HepG2 (cell line): ENCODE measurements around the gene RABGAP1L. TPM values are rescaled to one million over a fixed set of nuclear protein-coding genes. Genes with fewer than 3 reads are reported as not detected.

Experiments
- ATAC-seq: fragments of 200-7000 bp; cut with Tn5 transposase; 3 replicates; pipeline ENCODE4 v1.9.1; 2020; ENCODE audit warnings: mild to moderate bottlenecking, moderate library complexity
- BruUV-seq: library from RNA; stranded (reverse); fragments of 400-500 nt; replicated peaks from 2 replicates; lab custom pipeline; 2021; lab: Mats Ljungman, UMichigan
- CTCF ChIA-PET: fragments of 300-600 bp; formaldehyde crosslinking; extraction: SDS; loops from one replicate; lab custom pipeline; 2021; ENCODE audit warnings: low total read pairs, inconsistent platforms, low intra/inter-chr PET ratio; lab: Yijun Ruan, JAX
- POLR2A ChIA-PET: fragments of 350-600 bp; sonication (Branson Sonifier 250); formaldehyde crosslinking; loops from one replicate; lab custom pipeline; 2020; ENCODE audit warnings: antibody characterized with exemption, inconsistent platforms; lab: Yijun Ruan, JAX
- DNase-seq: peaks from one replicate; pipeline ENCODE4 v3.0.0-alpha.2; 2015; ENCODE audit warnings: low spot score
- FAIRE-seq: peaks from 3 replicates; lab custom pipeline; 2011; peaks lifted over from hg19 to GRCh38; lab: Jason Lieb, UNC
- H2AFZ ChIP-seq: one replicate; pipeline ENCODE4 v1.6.1; 2011; ENCODE audit warnings: low read length, inconsistent platforms
- H3K27ac ChIP-seq: fragments of 300-600 bp; 3 replicates; pipeline ENCODE4 v1.8.0; 2011; ENCODE audit warnings: mixed run types, mild to moderate bottlenecking, mixed read lengths, low read length, inconsistent platforms; ENCODE audit not compliant: insufficient read depth; ENCODE audit errors: extremely low read length
- H3K27me3 ChIP-seq, 2 experiments: fragments of 200-600 bp in 1 of 2; 2 replicates in 1 of 2; 3 replicates in 1 of 2; pipeline versions ENCODE4 v1.6.0 to v1.8.0; 2011; ENCODE audit warnings: low read length in 2 of 2, mild to moderate bottlenecking in 2 of 2, moderate library complexity in 2 of 2, inconsistent platforms in 1 of 2; ENCODE audit not compliant: insufficient read depth in 2 of 2, control insufficient read depth in 1 of 2
- H3K36me3 ChIP-seq, 2 experiments: fragments of 200-600 bp in 1 of 2; replicated peaks in 1 of 2; 2 replicates in 1 of 2; 3 replicates in 1 of 2; pipeline versions ENCODE4 v1.5.1 to v1.8.0; 2011; ENCODE audit warnings: low read length in 2 of 2, inconsistent platforms in 1 of 2; ENCODE audit not compliant: insufficient read depth in 2 of 2, control insufficient read depth in 1 of 2
- H3K4me1 ChIP-seq: 2 replicates; pipeline ENCODE4 v1.5.1; 2012; ENCODE audit warnings: low read length, inconsistent platforms; ENCODE audit not compliant: insufficient read depth
- H3K4me2 ChIP-seq: 2 replicates; pipeline ENCODE4 v1.6.0; 2011; ENCODE audit warnings: low read depth, low read length, inconsistent platforms
- H3K4me3 ChIP-seq, 3 experiments: fragments of 200-600 bp in 1 of 3; sonication (generic), shearing (Covaris generic) in 1 of 3; replicated peaks in 1 of 3; 2 replicates each; pipeline ENCODE4 v1.5.1; 2011 to 2016; ENCODE audit warnings: low read length in 3 of 3, inconsistent platforms in 2 of 3, low read depth in 2 of 3, mild to moderate bottlenecking in 2 of 3, control low read depth in 1 of 3, mixed read lengths in 1 of 3; ENCODE audit not compliant: insufficient read depth in 1 of 3
- H3K79me2 ChIP-seq: one replicate; pipeline ENCODE4 v1.6.1; 2011; ENCODE audit warnings: low read length, inconsistent platforms; ENCODE audit not compliant: insufficient read depth
- H3K9ac ChIP-seq: 2 replicates; pipeline ENCODE4 v1.6.0; 2011; ENCODE audit warnings: mild to moderate bottlenecking, low read depth, low read length, inconsistent platforms; ENCODE audit not compliant: insufficient read depth
- H3K9me3 ChIP-seq: 2 replicates; pipeline ENCODE4 v1.5.1; 2012; ENCODE audit warnings: mild to moderate bottlenecking, low read length
- H4K20me1 ChIP-seq: 2 replicates; pipeline ENCODE4 v1.6.0; 2011; ENCODE audit warnings: inconsistent platforms, mild to moderate bottlenecking, low read length, moderate library complexity; ENCODE audit not compliant: insufficient read depth
- CREB1 ChIP-seq, 2 experiments: fragments of 450-650 bp in 1 of 2; IDR thresholded peaks; 2 replicates each; pipeline ENCODE4 v1.6.1; 2016 to 2017; ENCODE audit warnings: control low read depth in 1 of 2, mild to moderate bottlenecking in 1 of 2, missing compliant biosample characterization in 1 of 2, missing genetic modification characterization in 1 of 2
- ETV5 ChIP-seq: IDR thresholded peaks from 2 replicates; pipeline ENCODE4 v1.6.1; 2018; ENCODE audit warnings: missing biosample characterization, missing genetic modification reagents, inconsistent platforms, borderline replicate concordance
- FLYWCH1 ChIP-seq: sonication (generic); formaldehyde crosslinking; IDR thresholded peaks from 2 replicates; pipeline ENCODE4 v1.8.1; 2023; ENCODE audit warnings: mild to moderate bottlenecking, missing genetic modification reagents
- MAFF ChIP-seq: IDR thresholded peaks from 2 replicates; pipeline ENCODE4 v1.6.1; 2011; ENCODE audit warnings: low read depth, low read length, improper control_type of control experiment
- POLR2G ChIP-seq: fragments of 200-400 bp; formaldehyde crosslinking; IDR thresholded peaks from 2 replicates; pipeline ENCODE4 v1.6.1; 2018; ENCODE audit warnings: mild to moderate bottlenecking, low read depth, low read length, moderate library complexity
- TERF1 ChIP-seq: sonication (generic); formaldehyde crosslinking; IDR thresholded peaks from 2 replicates; pipeline ENCODE4 v1.8.0; 2022; ENCODE audit warnings: mild to moderate bottlenecking, missing genetic modification reagents, moderate library complexity
- ZBTB7A ChIP-seq: sonication (generic); formaldehyde crosslinking; IDR thresholded peaks from 2 replicates; pipeline ENCODE4 v1.8.0; 2022; ENCODE audit warnings: mild to moderate bottlenecking, missing genetic modification reagents
- ZNF329 ChIP-seq: sonication (generic); formaldehyde crosslinking; IDR thresholded peaks from 2 replicates; pipeline ENCODE4 v1.9.0; 2021; ENCODE audit warnings: low read depth, mild to moderate bottlenecking, missing genetic modification reagents
- ZNF33A ChIP-seq: sonication (generic); formaldehyde crosslinking; IDR thresholded peaks from 2 replicates; pipeline ENCODE4 v1.5.1; 2020; ENCODE audit warnings: missing genetic modification reagents, mild to moderate bottlenecking, moderate library complexity, borderline replicate concordance
- WGBS: methylation state at CpG from one replicate; pipeline ENCODE4 v1.1.6; 2017; ENCODE audit warnings: low lambda C conversion rate; 5-methylcytosine and 5-hydroxymethylcytosine counted together
- in situ Hi-C: cut with HindIII; loops from 2 replicates; pipeline ENCODE4 v1.10.0; 2017; ENCODE audit warnings: low pct_unique_long_range_greater_than_20kb; ENCODE audit not compliant: extremely low pct_ligation_motif_present
- intact Hi-C: fragments of 100-400 bp; cut with micrococcal nuclease; formaldehyde crosslinking; loops from one replicate; pipeline ENCODE4 v1.10.0; 2022; ENCODE audit not compliant: unreplicated experiment
- polyA plus RNA-seq, 8 experiments: library from polyadenylated mRNA; depleted of rRNA in 3 of 8; stranded (reverse) in 7 of 8; unstranded in 1 of 8; fragments of >200 nt; fragmentation: Illumina TruSeq in 4 of 8; extraction: Trizol in 4 of 8; gene quantifications; 2 replicates each; pipeline versions ENCODE4 v1.2.1 to v1.2.3, GENCODE V29; 2011 to 2016; ENCODE audit warnings: low read depth in 4 of 8, missing spikeins in 1 of 8, mixed read lengths in 1 of 8; ENCODE audit not compliant: insufficient read depth in 1 of 8
- total RNA-seq, 5 experiments: library from RNA; depleted of rRNA; stranded (reverse); fragments of >200 nt; fragmentation: Illumina TruSeq; extraction: Trizol; gene quantifications; 2 replicates each; pipeline ENCODE4 v1.2.3, GENCODE V29; 2016; ENCODE audit warnings: low read depth in 1 of 5
- TF ChIP-seq, protein P1 (sequence below): sonication (generic); formaldehyde crosslinking; IDR thresholded peaks from 2 replicates; pipeline ENCODE4 v1.4.0; 2020; ENCODE audit warnings: missing genetic modification reagents, borderline replicate concordance
- TF ChIP-seq, protein P2 (sequence below): sonication (generic); formaldehyde crosslinking; IDR thresholded peaks from 2 replicates; pipeline ENCODE4 v1.4.0; 2020; ENCODE audit warnings: missing genetic modification reagents

RABGAP1L gene
- total and polyA plus RNA-seq, 2 of the 13 experiments (the other 11 are each of a cell fraction or from before 2014, with no cell fraction given) = 7.9 to 22.6 TPM

DNA sequence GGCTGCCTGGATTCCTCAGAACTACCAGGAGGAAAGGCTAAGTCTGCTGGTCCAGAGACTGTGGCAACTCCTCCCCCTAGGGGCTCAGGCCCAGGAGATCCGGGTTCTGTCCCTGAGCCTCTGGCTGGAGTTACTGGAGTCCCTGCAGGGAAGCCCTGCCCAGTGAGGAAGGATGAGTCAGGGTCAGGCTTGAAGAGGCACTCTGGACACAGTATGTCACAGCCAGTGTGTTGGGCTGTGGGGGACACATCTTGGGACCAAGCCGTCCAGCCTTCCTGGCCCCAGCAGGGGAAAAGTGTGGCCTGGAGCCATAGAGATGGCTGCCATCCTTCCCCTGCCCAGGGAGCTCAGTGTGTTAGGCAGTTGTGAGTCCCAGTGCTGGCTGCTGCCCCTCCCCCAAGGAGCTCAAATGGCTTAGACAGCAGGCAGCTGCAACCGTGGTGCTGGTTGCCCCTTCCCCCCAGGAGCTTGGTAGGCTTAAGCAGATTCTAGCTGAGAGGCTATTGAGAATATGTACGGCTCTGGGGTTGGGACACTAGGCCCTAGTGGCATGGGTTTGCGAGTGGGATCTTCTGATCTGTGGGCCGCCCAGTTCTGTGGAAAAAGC, 28.2 kb upstream of the RABGAP1L start (continued):
- TF ChIP-seq TERF1 (CRISPR knock-in tag) (no peak), ZNF329 (CRISPR knock-in tag) (no peak)
- TF ChIP-seq, protein P1, sequence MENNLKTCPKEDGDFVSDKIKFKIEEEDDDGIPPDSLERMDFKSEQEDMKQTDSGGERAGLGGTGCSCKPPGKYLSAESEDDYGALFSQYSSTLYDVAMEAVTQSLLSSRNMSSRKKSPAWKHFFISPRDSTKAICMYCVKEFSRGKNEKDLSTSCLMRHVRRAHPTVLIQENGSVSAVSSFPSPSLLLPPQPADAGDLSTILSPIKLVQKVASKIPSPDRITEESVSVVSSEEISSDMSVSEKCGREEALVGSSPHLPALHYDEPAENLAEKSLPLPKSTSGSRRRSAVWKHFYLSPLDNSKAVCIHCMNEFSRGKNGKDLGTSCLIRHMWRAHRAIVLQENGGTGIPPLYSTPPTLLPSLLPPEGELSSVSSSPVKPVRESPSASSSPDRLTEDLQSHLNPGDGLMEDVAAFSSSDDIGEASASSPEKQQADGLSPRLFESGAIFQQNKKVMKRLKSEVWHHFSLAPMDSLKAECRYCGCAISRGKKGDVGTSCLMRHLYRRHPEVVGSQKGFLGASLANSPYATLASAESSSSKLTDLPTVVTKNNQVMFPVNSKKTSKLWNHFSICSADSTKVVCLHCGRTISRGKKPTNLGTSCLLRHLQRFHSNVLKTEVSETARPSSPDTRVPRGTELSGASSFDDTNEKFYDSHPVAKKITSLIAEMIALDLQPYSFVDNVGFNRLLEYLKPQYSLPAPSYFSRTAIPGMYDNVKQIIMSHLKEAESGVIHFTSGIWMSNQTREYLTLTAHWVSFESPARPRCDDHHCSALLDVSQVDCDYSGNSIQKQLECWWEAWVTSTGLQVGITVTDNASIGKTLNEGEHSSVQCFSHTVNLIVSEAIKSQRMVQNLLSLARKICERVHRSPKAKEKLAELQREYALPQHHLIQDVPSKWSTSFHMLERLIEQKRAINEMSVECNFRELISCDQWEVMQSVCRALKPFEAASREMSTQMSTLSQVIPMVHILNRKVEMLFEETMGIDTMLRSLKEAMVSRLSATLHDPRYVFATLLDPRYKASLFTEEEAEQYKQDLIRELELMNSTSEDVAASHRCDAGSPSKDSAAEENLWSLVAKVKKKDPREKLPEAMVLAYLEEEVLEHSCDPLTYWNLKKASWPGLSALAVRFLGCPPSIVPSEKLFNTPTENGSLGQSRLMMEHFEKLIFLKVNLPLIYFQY (CRISPR knock-in tag) = no peak

DNA sequence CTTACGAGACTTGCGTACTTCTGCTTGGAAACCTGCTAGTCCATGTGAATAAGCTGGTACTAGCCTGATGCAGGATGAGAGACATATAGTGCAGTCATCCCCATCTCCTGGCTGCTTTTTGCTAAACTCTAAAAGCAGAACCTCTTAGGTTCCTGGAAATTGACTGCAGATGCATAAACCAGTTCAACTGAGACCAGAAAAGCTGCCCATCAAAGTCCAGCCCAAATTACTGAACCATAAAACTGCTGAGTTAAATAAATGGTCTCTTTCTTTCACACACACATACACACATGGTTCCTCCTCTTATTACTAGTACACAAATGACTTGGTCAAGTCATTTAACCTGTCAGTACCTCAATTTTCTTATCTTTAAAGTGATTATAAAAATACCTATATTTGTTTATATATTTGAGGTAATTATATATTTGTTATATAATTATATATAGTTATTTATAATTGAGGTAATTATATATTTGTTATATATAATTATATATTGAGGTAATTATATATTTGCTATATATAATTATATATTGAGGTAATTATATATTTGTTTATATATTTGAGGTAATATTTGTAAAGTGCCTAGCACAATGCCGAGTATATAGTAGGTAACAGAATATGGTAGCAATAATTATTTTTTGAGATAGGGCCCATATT, 25.2 kb upstream of the RABGAP1L start:
- H4K20me1 ChIP-seq = no peaks in the 10 kb centered on the region
- no peaks in the 10 kb centered on the region for H3K36me3 ChIP-seq
- no peak overlapping the region for H2AFZ ChIP-seq
- no peak for FAIRE-seq
- no peaks in the 10 kb centered on the region for H3K9me3 ChIP-seq
- 83% methylated on average over 1 of the region's 3 CpGs for WGBS
- ChIA-PET POLR2A (no interaction called here), CTCF (no interaction called here)
- no peak overlapping the region for H3K9ac ChIP-seq
- intact Hi-C loops = no loop called here
- no peaks in the 10 kb centered on the region for H3K79me2 ChIP-seq
- H3K27me3 ChIP-seq = peaks cover 0 to 2% of the 10 kb centered on the region in 2 experiments; a peak in 1 of 5 replicates
- no peak overlapping the region for H3K27ac ChIP-seq
- H3K4me2 ChIP-seq = no peak overlapping the region
- in situ Hi-C loops = no loop called here
- no peak for DNase-seq
- H3K4me1 ChIP-seq = no peaks in the 10 kb centered on the region
- no peak for ATAC-seq
- H3K4me3 ChIP-seq = no peak overlapping the region
- no TSS peak for BruUV-seq
- TF ChIP-seq CREB1 (IDR thresholded peaks at IDR 0.05) (no peak), CREB1 (CRISPR knock-in tag; IDR thresholded peaks at IDR 0.05) (no peak), ZNF33A (CRISPR knock-in tag) (no peak), MAFF (no peak), ZBTB7A (CRISPR knock-in tag) (no peak), POLR2G (no peak), ETV5 (CRISPR knock-in tag) (no peak), FLYWCH1 (CRISPR knock-in tag) (no peak)
- TF ChIP-seq, protein P2, sequence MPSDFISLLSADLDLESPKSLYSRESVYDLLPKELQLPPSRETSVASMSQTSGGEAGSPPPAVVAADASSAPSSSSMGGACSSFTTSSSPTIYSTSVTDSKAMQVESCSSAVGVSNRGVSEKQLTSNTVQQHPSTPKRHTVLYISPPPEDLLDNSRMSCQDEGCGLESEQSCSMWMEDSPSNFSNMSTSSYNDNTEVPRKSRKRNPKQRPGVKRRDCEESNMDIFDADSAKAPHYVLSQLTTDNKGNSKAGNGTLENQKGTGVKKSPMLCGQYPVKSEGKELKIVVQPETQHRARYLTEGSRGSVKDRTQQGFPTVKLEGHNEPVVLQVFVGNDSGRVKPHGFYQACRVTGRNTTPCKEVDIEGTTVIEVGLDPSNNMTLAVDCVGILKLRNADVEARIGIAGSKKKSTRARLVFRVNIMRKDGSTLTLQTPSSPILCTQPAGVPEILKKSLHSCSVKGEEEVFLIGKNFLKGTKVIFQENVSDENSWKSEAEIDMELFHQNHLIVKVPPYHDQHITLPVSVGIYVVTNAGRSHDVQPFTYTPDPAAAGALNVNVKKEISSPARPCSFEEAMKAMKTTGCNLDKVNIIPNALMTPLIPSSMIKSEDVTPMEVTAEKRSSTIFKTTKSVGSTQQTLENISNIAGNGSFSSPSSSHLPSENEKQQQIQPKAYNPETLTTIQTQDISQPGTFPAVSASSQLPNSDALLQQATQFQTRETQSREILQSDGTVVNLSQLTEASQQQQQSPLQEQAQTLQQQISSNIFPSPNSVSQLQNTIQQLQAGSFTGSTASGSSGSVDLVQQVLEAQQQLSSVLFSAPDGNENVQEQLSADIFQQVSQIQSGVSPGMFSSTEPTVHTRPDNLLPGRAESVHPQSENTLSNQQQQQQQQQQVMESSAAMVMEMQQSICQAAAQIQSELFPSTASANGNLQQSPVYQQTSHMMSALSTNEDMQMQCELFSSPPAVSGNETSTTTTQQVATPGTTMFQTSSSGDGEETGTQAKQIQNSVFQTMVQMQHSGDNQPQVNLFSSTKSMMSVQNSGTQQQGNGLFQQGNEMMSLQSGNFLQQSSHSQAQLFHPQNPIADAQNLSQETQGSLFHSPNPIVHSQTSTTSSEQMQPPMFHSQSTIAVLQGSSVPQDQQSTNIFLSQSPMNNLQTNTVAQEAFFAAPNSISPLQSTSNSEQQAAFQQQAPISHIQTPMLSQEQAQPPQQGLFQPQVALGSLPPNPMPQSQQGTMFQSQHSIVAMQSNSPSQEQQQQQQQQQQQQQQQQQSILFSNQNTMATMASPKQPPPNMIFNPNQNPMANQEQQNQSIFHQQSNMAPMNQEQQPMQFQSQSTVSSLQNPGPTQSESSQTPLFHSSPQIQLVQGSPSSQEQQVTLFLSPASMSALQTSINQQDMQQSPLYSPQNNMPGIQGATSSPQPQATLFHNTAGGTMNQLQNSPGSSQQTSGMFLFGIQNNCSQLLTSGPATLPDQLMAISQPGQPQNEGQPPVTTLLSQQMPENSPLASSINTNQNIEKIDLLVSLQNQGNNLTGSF (CRISPR knock-in tag) = no peak
